Panc1 (cell line): Measurements from ENCODE around the gene TMED7.

Source experiments
- POLR2AphosphoS5 ChIP-seq: IDR thresholded peaks from 2 replicates; pipeline ENCODE4 v1.6.1; 2012; ENCODE audit warnings: mild to moderate bottlenecking, low read depth, low read length, moderate library complexity
- SIN3A ChIP-seq: IDR thresholded peaks from 2 replicates; pipeline ENCODE4 v1.6.1; 2012; ENCODE audit warnings: low read depth, mild to moderate bottlenecking, low read length, moderate library complexity, borderline replicate concordance; ENCODE audit not compliant: insufficient read depth
- TCF7L2 ChIP-seq: IDR thresholded peaks from 2 replicates; pipeline ENCODE4 v1.6.1; 2011; ENCODE audit warnings: mild to moderate bottlenecking, low read depth, low read length, inconsistent platforms
- TF ChIP-seq, protein P1 (sequence below): fragments of 450-650 bp; IDR thresholded peaks from 2 replicates; pipeline ENCODE4 v1.5.1; 2017; ENCODE audit warnings: mild to moderate bottlenecking
- TF ChIP-seq, protein P2 (sequence below), 2 experiments: IDR thresholded peaks; 2 replicates each; pipeline ENCODE4 v1.6.1; 2011 to 2012; ENCODE audit warnings: low read depth in 2 of 2, control low read depth in 1 of 2, low read length in 1 of 2, mild to moderate bottlenecking in 1 of 2, moderate library complexity in 1 of 2; ENCODE audit not compliant: insufficient read depth in 1 of 2

DNA sequence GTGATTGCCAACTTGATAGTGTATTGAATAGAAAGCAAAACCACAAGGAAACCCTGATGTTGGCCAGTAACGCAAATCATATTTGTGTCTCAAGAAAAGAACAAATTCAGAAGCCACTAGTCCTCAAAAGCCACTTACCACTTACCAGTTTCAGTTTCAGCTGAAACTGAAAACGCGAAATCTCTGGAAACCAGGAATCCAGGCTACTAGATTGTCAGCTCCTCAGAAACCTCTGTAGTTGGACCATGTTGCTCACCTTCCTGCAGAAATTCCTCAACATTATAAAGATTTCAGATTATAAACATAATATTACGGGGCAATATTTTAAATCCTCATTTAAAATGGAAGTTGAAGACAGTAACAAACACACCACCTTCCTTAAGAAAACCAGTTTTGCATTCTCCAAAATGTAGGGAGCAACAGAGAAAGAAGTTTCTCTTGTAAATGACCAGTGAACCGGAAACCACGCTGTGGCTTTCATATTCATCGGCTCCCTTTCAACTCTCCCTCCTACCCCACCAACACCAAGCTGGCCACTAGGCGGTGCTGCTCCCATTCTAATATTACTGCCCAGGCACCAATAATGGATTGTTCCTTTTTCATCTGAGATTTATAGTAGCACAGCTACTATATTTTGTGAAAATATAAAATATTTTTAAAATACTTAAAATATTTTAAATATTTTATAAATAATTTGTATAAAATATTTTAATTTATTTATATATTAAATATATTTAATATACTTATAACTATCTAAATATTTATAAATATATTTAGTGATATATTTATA, 8.7 kb upstream of the TMED7 start:
- no peak for TF ChIP-seq POLR2AphosphoS5
- TF ChIP-seq, protein P1, sequence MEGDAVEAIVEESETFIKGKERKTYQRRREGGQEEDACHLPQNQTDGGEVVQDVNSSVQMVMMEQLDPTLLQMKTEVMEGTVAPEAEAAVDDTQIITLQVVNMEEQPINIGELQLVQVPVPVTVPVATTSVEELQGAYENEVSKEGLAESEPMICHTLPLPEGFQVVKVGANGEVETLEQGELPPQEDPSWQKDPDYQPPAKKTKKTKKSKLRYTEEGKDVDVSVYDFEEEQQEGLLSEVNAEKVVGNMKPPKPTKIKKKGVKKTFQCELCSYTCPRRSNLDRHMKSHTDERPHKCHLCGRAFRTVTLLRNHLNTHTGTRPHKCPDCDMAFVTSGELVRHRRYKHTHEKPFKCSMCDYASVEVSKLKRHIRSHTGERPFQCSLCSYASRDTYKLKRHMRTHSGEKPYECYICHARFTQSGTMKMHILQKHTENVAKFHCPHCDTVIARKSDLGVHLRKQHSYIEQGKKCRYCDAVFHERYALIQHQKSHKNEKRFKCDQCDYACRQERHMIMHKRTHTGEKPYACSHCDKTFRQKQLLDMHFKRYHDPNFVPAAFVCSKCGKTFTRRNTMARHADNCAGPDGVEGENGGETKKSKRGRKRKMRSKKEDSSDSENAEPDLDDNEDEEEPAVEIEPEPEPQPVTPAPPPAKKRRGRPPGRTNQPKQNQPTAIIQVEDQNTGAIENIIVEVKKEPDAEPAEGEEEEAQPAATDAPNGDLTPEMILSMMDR, result peak; percentile 89
- TF ChIP-seq, protein P2, sequence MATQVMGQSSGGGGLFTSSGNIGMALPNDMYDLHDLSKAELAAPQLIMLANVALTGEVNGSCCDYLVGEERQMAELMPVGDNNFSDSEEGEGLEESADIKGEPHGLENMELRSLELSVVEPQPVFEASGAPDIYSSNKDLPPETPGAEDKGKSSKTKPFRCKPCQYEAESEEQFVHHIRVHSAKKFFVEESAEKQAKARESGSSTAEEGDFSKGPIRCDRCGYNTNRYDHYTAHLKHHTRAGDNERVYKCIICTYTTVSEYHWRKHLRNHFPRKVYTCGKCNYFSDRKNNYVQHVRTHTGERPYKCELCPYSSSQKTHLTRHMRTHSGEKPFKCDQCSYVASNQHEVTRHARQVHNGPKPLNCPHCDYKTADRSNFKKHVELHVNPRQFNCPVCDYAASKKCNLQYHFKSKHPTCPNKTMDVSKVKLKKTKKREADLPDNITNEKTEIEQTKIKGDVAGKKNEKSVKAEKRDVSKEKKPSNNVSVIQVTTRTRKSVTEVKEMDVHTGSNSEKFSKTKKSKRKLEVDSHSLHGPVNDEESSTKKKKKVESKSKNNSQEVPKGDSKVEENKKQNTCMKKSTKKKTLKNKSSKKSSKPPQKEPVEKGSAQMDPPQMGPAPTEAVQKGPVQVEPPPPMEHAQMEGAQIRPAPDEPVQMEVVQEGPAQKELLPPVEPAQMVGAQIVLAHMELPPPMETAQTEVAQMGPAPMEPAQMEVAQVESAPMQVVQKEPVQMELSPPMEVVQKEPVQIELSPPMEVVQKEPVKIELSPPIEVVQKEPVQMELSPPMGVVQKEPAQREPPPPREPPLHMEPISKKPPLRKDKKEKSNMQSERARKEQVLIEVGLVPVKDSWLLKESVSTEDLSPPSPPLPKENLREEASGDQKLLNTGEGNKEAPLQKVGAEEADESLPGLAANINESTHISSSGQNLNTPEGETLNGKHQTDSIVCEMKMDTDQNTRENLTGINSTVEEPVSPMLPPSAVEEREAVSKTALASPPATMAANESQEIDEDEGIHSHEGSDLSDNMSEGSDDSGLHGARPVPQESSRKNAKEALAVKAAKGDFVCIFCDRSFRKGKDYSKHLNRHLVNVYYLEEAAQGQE (IDR thresholded peaks at IDR 0.05; ENCODE audit: insufficient read depth in 1 of 2, low read depth in 2 of 2, low read length in 1 of 2), result no peak
- TF ChIP-seq SIN3A, result no peak
- peak; percentile 98 for TF ChIP-seq TCF7L2
